Measurements from ENCODE around the gene CHTF18.

CHTF18 gene

GRCh38 chr16:794853-795466 is 6.5 kb downstream of the CHTF18 start:
- DNase-seq = no peak

- no peak for DNase-seq
These were observed 7.3 kb downstream of the CHTF18 start for GRCh38 chr16:795580-796229.

GRCh38 chr16:796296-797119 is 8.1 kb downstream of the CHTF18 start:
- DNase-seq = no peak

GRCh38 chr16:797120-797420 is 8.7 kb downstream of the CHTF18 start:
- no peak for DNase-seq

- DNase-seq = no peak
These were observed 9.3 kb downstream of the CHTF18 start for GRCh38 chr16:797686-798085.

DNA sequence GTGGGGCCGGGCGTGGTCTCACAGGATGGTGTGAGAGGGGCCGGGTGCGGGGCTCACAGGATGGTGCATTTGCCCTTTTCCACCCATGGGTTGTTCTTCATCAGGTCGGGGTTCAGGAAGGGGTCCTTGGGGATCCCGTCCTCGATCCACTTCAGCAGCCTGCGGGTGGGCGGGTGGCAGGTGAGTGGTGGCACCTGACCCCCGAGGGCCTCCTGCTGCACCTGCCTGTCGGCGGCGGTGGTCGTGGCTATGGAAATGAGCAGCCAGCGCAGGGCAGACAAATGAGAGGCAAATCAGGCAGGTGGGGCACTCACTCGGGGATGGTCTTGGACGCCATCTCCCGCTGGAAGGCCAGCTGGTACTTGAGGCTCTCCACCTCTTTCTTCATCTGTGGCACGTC is 10.2 kb downstream of the CHTF18 start:
- no peak for DNase-seq

- no peak for DNase-seq
These were observed 10.9 kb downstream of the CHTF18 start for GRCh38 chr16:799111-799947.

DNA sequence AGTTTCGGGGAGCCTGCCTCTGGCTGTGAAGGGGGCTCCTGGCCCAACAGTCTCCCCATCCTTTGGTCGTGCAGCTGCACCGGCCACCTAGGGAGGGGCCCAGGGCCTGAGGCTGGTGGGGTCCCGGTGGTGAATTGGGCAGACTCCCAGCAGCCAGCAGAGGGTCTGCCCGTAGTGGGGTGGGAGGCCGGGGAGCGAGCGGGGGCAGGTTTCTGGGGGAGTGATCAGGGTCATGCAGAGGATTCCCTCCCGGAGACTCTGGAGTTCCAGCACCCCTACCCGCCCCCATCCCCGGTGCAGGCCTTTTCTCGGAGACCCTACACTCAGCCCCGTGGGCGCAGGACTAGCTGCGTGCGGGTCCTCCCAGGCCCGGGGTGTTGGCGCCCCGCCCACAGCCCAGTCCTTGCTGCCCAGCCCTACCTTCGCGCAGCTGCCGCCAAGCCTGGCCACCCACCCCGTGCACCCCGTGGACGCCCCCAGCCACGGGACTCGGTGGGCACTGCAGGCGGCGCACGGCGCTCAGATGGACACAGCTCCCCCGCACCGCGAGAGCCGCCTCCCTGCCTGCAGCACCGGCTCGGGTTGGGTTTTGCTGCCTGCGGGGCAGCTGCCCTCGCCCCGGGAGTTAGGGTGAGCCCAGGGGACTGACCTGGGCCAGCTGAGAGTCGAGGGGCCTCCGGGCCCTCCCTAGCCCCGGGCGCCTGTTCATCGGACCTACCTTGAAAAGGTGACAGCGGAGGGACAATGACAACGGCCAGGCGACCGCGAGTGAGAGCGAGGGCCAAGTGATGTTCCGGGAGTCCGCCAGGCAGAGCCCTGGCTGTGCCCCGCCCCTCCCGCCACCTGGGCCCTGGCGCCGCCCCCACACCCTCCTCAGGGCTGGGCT is 11.8 kb downstream of the CHTF18 start, which contains the start of gene GNG13:
Gene GNG13 (minus strand): TSS at position 787 of the 886 bp plus-strand sequence. CDS start 1,657 bp downstream, outside the sequence.
- no peak for DNase-seq

GRCh38 chr16:800834-801511 is 12.6 kb downstream of the CHTF18 start:
- no peak for DNase-seq

GRCh38 chr16:801584-802363 is 13.4 kb downstream of the CHTF18 start:
- DNase-seq = no peak

- DNase-seq = no peak
These were observed 14.0 kb downstream of the CHTF18 start for GRCh38 chr16:802461-802860.

DNA sequence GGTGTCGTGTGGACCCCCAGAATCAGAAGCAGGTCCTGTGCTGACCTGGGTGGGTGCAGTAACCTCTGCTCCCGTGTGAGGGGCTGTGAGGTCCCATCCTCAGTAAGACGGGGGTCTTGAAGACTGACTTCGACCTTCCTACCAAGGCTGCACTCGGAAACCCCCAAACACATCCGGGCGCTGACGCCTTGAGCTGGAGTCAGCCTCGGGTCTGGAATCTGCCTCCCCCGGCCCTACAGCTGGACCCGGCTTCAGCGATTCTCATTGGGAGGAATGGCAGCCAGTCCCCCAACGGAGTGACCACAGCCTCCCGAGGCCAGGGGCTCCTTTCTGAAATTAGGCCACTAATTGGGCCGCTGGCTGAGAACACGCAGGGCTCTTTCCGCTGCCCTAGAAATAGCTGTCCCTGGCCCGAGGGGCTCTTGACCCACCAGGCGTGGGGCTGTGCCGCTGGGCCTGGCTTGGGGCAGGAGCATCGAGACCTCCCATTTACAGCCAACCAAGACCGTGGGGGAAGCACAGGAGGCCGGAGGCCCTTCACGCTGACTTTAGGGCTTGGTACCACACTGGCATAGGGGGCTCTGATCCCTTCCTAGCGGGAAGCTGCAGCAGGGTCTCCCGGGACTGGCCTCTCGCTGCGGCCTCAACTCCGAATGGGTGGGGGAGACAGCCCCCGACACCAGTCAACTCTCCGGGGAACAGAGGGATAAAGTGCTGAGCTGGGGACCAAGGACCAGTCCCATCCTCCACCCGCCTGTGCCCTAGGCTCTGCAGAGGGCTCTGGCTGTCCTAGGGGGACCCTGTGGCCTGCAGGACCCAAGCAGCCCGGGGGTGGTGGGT is 14.7 kb downstream of the CHTF18 start:
- DNase-seq = no peak

DNA sequence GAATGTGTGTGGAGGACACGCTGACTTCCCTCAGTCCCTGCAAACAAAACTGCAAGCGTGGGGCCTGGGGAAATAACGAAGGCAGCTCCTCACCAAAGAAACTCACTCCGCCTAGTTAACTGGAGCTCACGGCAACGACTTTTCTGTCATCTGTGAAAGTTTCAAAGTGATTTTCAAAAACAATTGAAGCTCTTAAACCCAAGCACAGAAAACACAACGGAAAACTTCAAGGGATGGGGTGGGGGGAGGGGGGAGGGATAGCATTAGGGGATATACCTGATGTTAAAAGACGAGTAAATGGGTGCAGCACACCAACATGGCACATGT is 15.3 kb downstream of the CHTF18 start:
- no peak for DNase-seq

GRCh38 chr16:804193-805048 is 16.0 kb downstream of the CHTF18 start:
- DNase-seq = no peak

- no peak for DNase-seq
These were observed 17.1 kb downstream of the CHTF18 start for GRCh38 chr16:805474-805873.

- DNase-seq = peak; percentile 65
These were observed 19.1 kb downstream of the CHTF18 start for GRCh38 chr16:807347-808084.

DNA sequence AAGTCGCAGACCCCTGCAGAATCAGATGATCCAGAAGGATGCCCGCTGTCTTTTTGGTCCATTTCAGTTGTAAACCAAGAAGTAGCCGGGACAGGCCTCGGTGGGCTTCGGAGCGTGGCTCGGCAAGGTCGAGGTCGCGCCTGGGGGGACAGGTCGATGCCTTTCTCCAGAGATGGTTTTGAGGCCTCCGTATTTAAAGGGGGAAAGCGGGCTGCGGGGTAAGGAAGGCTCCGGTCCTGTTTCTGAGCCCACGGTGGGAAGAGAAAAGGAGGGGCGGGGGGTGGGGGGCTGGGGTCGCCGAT is 19.6 kb downstream of the CHTF18 start:
- DNase-seq = no peak

GRCh38 chr16:813204-813915 is 24.9 kb downstream of the CHTF18 start:
- no peak for DNase-seq

Measured in NCI-H1436 (cell line).